GM12878 (cell line): ENCODE results near the gene VLDLR. TPM values are rescaled to one million over a fixed set of nuclear protein-coding genes. Genes with fewer than 3 reads are reported as not detected.

Experiments
- ATAC-seq: fragments of 200-7000 bp; cut with Tn5 transposase; 3 replicates; pipeline ENCODE4 v1.9.1; 2020; ENCODE audit warnings: mild to moderate bottlenecking, moderate library complexity
- BruUV-seq: library from RNA; stranded (reverse); fragments of 400-500 nt; replicated peaks from 2 replicates; lab custom pipeline; 2021; lab: Mats Ljungman, UMichigan
- CTCF ChIA-PET: fragments of 300-600 bp; sonication (Branson Sonifier 250); formaldehyde crosslinking; extraction: SDS; loops from one replicate; lab custom pipeline; 2021; ENCODE audit warnings: inconsistent platforms; lab: Yijun Ruan, JAX
- POLR2A ChIA-PET: fragments of 350-600 bp; formaldehyde crosslinking; extraction: SDS; loops from one replicate; lab custom pipeline; 2021; ENCODE audit warnings: inconsistent platforms; lab: Charles Lee
- RAD21 ChIA-PET: fragments of 300-600 bp; sonication (Branson Sonifier 250); formaldehyde crosslinking; loops from one replicate; lab custom pipeline; 2023; ENCODE audit warnings: antibody characterized with exemption; ENCODE audit not compliant: unreplicated experiment; lab: Charles Lee
- SMC1A ChIA-PET: fragments of 300-600 bp; sonication (Branson Sonifier 250); formaldehyde crosslinking; loops from one replicate; lab custom pipeline; 2023; ENCODE audit not compliant: unreplicated experiment, uncharacterized antibody; lab: Charles Lee
- DNase-seq: peaks from one replicate; pipeline ENCODE4 v3.0.0-alpha.2; 2011; ENCODE audit warnings: low read depth, low spot score
- FAIRE-seq: peaks from 3 replicates; lab custom pipeline; 2011; peaks lifted over from hg19 to GRCh38; lab: Jason Lieb, UNC
- H2AFZ ChIP-seq: 2 replicates; pipeline ENCODE4 v1.6.0; 2011; ENCODE audit warnings: low read depth, low read length, control low read depth; ENCODE audit not compliant: control insufficient read depth
- H3K27ac ChIP-seq: 2 replicates; pipeline ENCODE4 v1.5.1; 2011; ENCODE audit warnings: control low read depth; ENCODE audit not compliant: control insufficient read depth, insufficient read depth
- H3K27me3 ChIP-seq, 2 experiments: replicated peaks in 1 of 2; 2 replicates each; pipeline versions ENCODE4 v1.6.0 to v1.6.1; 2011; ENCODE audit warnings: low read length in 1 of 2; ENCODE audit not compliant: control insufficient read depth in 2 of 2, insufficient read depth in 2 of 2
- H3K36me3 ChIP-seq, 2 experiments: 2 replicates each; pipeline ENCODE4 v1.5.1; 2011; ENCODE audit warnings: low read length in 1 of 2; ENCODE audit not compliant: control insufficient read depth in 2 of 2, insufficient read depth in 2 of 2
- H3K4me1 ChIP-seq: 2 replicates; pipeline ENCODE4 v1.6.1; 2011; ENCODE audit warnings: mild to moderate bottlenecking, low read length, moderate library complexity, mixed read lengths; ENCODE audit not compliant: control insufficient read depth, insufficient read depth
- H3K4me2 ChIP-seq: 2 replicates; pipeline ENCODE4 v1.6.0; 2011; ENCODE audit warnings: control low read depth; ENCODE audit not compliant: control insufficient read depth, insufficient read depth
- H3K4me3 ChIP-seq: fragments of 200-600 bp; sonication (generic); 2 replicates; pipeline ENCODE4 v1.5.1; 2016
- H3K79me2 ChIP-seq: 2 replicates; pipeline ENCODE4 v1.6.0; 2011; ENCODE audit warnings: low read length; ENCODE audit not compliant: control insufficient read depth, insufficient read depth
- H3K9ac ChIP-seq: 2 replicates; pipeline ENCODE4 v1.8.0; 2011; ENCODE audit warnings: low read length, control low read depth, mixed read lengths; ENCODE audit not compliant: control insufficient read depth, insufficient read depth
- H3K9me3 ChIP-seq: replicated peaks from 3 replicates; pipeline ENCODE4 v1.5.1; 2011; ENCODE audit warnings: mild to moderate bottlenecking, low read length; ENCODE audit not compliant: control insufficient read depth, insufficient read depth
- H4K20me1 ChIP-seq: 2 replicates; pipeline ENCODE4 v1.6.0; 2011; ENCODE audit not compliant: control insufficient read depth, insufficient read depth
- ATF7 ChIP-seq: fragments of 450-650 bp; IDR thresholded peaks from 2 replicates; pipeline ENCODE4 v1.6.1; 2016; ENCODE audit warnings: low read depth, mild to moderate bottlenecking
- CHD1 ChIP-seq: IDR thresholded peaks from 2 replicates; pipeline ENCODE4 v1.6.1; 2012; ENCODE audit warnings: low read depth, low read length, improper control_type of control experiment
- EED ChIP-seq: sonication (generic); IDR thresholded peaks from 2 replicates; pipeline ENCODE4 v1.6.1; 2016; ENCODE audit warnings: antibody characterized with exemption, low read depth
- ETV6 ChIP-seq, 2 experiments: fragments of 450-650 bp in 1 of 2; IDR thresholded peaks in 1 of 2; conservative IDR thresholded peaks in 1 of 2; 2 replicates each; pipeline ENCODE4 v1.6.1; 2014; ENCODE audit warnings: antibody characterized with exemption in 1 of 2, borderline replicate concordance in 1 of 2, low read depth in 1 of 2, mild to moderate bottlenecking in 1 of 2, moderate library complexity in 1 of 2
- IKZF2 ChIP-seq, 2 experiments: fragments of 450-650 bp; IDR thresholded peaks; 2 replicates each; pipeline ENCODE4 v1.6.1; 2017; ENCODE audit warnings: mild to moderate bottlenecking in 2 of 2, moderate library complexity in 2 of 2
- IRF4 ChIP-seq: IDR thresholded peaks from 2 replicates; pipeline ENCODE4 v1.6.1; 2011; ENCODE audit warnings: low read depth, low read length
- MEF2B ChIP-seq: fragments of 450-650 bp; IDR thresholded peaks from 2 replicates; pipeline ENCODE4 v1.6.1; 2018; ENCODE audit warnings: mild to moderate bottlenecking, moderate library complexity; ENCODE audit not compliant: partially characterized antibody, poor library complexity, severe bottlenecking
- NRF1 ChIP-seq: conservative IDR thresholded peaks from 2 replicates; pipeline ENCODE4 v1.6.1; 2011; ENCODE audit warnings: mild to moderate bottlenecking, low read depth, low read length, improper control_type of control experiment
- RUNX3 ChIP-seq: IDR thresholded peaks from 2 replicates; pipeline ENCODE4 v1.6.1; 2012; ENCODE audit warnings: low read length, inconsistent platforms
- SPI1 ChIP-seq: IDR thresholded peaks from 2 replicates; pipeline ENCODE4 v1.6.1; 2011; ENCODE audit warnings: low read depth, mild to moderate bottlenecking, low read length, moderate library complexity, borderline replicate concordance; ENCODE audit not compliant: insufficient read depth
- ZNF24 ChIP-seq: fragments of 450-650 bp; IDR thresholded peaks from 2 replicates; pipeline ENCODE4 v1.6.1; 2017; ENCODE audit warnings: antibody characterized with exemption, mild to moderate bottlenecking
- ZNF384 ChIP-seq: IDR thresholded peaks from 2 replicates; pipeline ENCODE4 v1.6.1; 2012; ENCODE audit warnings: low read depth, mild to moderate bottlenecking, low read length, improper control_type of control experiment, borderline replicate concordance
- WGBS: methylation state at CpG from one replicate; pipeline ENCODE4 v1.1.6; 2016; ENCODE audit warnings: low lambda C conversion rate; ENCODE audit not compliant: insufficient replicate concordance, insufficient coverage; ENCODE audit errors: missing lambda C conversion rate; 5-methylcytosine and 5-hydroxymethylcytosine counted together
- in situ Hi-C: fragments of 300-500 bp; cut with MboI; formaldehyde crosslinking; loops from 9 replicates; pipeline ENCODE4 v1.14.3; 2018; ENCODE audit warnings: mixed read lengths
- intact Hi-C: fragments of 100-400 bp; cut with micrococcal nuclease; formaldehyde crosslinking; loops from one replicate; pipeline ENCODE4 v1.14.2; 2022; ENCODE audit not compliant: unreplicated experiment
- polyA plus RNA-seq, 11 experiments: library from polyadenylated mRNA; depleted of rRNA in 4 of 11; unstranded in 6 of 11; stranded (reverse) in 5 of 11; fragments of >200 nt; fragmentation: Nextera tagmentation in 4 of 11; fragmentation: Illumina TruSeq in 1 of 11; extraction: Ambion mirVana in 4 of 11; extraction: Trizol in 1 of 11; gene quantifications; 1 replicate in 1 of 11; 2 replicates in 10 of 11; pipeline versions ENCODE4 v1.2.1 to v1.2.3, GENCODE V29; 2011 to 2016; ENCODE audit warnings: inconsistent platforms in 2 of 11, missing spikeins in 2 of 11, low read depth in 1 of 11
- total RNA-seq, 4 experiments: library from RNA; depleted of rRNA in 3 of 4; stranded (reverse); fragments of >200 nt in 3 of 4; fragmentation: Illumina TruSeq in 1 of 4; extraction: Trizol in 1 of 4; gene quantifications; 2 replicates each; pipeline versions ENCODE4 v1.2.1 to v1.2.3, GENCODE V29; 2013 to 2021
- TF ChIP-seq, protein P1 (sequence below): fragments of 450-650 bp; IDR thresholded peaks from 2 replicates; pipeline ENCODE4 v1.6.1; 2017; ENCODE audit warnings: low read depth, mild to moderate bottlenecking, moderate library complexity
- TF ChIP-seq, protein P2 (sequence below): fragments of 450-650 bp; IDR thresholded peaks from 2 replicates; pipeline ENCODE4 v1.6.1; 2017; ENCODE audit warnings: mild to moderate bottlenecking, moderate library complexity
- TF ChIP-seq, protein P3 (sequence below): IDR thresholded peaks from 2 replicates; pipeline ENCODE4 v1.6.1; 2011; ENCODE audit warnings: low read depth, low read length, improper control_type of control experiment, borderline replicate concordance

VLDLR gene
- total and polyA plus RNA-seq, 10 of the 15 experiments (the other 5 are each of a cell fraction or from before 2014, with no cell fraction given), result 0.14 to 5.9 (median 0.57) TPM

DNA sequence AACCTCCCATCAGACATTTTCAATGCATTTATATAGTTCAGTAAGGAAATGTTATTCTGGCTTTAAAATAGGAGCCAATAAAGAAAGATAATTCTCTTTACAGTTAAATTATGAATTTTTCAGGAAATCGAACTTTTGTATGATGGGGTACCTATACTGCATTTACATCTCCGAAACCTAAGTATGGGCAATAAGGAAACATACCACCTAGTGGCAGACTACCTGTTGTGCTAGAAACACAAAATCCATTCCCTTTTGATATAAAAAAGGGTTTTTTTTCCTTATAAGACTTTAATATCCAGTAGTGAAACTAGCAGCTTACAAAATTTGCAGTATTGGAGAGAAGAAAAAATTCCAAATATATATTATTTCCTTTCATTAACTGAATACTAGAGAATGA, 21.3 kb upstream of the VLDLR start (continued):
- TF ChIP-seq, protein P1, sequence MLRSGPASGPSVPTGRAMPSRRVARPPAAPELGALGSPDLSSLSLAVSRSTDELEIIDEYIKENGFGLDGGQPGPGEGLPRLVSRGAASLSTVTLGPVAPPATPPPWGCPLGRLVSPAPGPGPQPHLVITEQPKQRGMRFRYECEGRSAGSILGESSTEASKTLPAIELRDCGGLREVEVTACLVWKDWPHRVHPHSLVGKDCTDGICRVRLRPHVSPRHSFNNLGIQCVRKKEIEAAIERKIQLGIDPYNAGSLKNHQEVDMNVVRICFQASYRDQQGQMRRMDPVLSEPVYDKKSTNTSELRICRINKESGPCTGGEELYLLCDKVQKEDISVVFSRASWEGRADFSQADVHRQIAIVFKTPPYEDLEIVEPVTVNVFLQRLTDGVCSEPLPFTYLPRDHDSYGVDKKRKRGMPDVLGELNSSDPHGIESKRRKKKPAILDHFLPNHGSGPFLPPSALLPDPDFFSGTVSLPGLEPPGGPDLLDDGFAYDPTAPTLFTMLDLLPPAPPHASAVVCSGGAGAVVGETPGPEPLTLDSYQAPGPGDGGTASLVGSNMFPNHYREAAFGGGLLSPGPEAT, result no peak
- TF ChIP-seq CHD1, result no peak
- TF ChIP-seq IRF4, result no peak
- TF ChIP-seq ETV6 (conservative IDR thresholded peaks at IDR 0.05 in 1 of 2, IDR thresholded peaks at IDR 0.05 in 1 of 2; ENCODE audit: borderline replicate concordance in 1 of 2, low read depth in 1 of 2), result no peak
- TF ChIP-seq ZNF384, result no peak
- no peak for TF ChIP-seq EED

DNA sequence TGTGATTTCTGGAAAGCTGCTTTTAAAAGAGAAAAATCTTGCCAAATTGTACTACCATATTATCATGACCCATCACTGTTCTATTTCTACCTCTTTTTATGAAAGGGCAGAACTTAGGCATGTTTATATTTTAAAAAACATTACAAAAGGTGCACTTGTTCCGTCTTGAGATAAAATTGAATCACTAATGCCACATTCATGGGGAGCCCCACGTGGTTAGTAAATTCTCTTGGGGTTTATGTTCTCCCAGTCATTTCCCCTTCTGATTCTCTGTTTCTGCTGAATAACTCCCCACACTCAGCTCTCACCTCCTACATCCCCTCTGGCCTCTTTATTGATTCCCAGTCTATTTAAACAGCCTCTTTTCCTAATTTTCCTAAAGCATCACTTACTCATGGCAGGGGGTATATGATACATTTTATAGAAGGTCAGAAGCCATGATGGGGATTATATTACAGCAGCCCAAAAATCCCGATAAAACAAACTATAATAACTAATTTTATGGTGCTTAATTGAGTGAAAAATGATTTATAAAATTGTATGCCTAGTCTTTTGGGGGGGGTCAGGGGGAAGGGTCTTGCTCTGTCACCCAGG, 19.7 kb upstream of the VLDLR start:
- 13% methylated on average over 3 of the region's 3 CpGs for WGBS
- Histone ChIP-seq H3K4me1 (no peaks in the 10 kb centered on the region; the same call in 1 of the 2 replicates), H3K9ac (no peak overlapping the region), H3K4me2 (no peak overlapping the region; the same call in 1 of the 2 replicates), H3K27ac (peak overlapping the region; percentile 13), H3K9me3 (no peaks in the 10 kb centered on the region), H3K36me3 (no peaks in the 10 kb centered on the region), H2AFZ (no peak overlapping the region), H3K27me3 (no peaks in the 10 kb centered on the region), H4K20me1 (no peaks in the 10 kb centered on the region), H3K4me3 (no peak overlapping the region), H3K79me2 (no peaks in the 10 kb centered on the region)
- ChIA-PET RAD21 (interaction anchor here (1.2 to 2.4 kb wide), 8 partner anchors 15 to 136 kb away, joined by 3 to 9 read pairs (median 6); no protein-coding TSS in a partner anchor), POLR2A (interaction anchor here (1.4 kb wide), 1 partner anchor 12 kb away, joined by 4 read pairs; no protein-coding TSS in a partner anchor), SMC1A (interaction anchor here (1.4 to 3.0 kb wide), 5 partner anchors 15 to 133 kb away, joined by 3 to 19 read pairs (median 5); no protein-coding TSS in a partner anchor), CTCF (interaction anchor here (0.9 to 1.7 kb wide), 2 partner anchors 10 to 136 kb away, joined by 3 to 6 read pairs; no protein-coding TSS in a partner anchor)
- intact Hi-C loops (loop anchor here (2.0 kb wide), 1 partner anchor 31 kb away; no protein-coding TSS in a partner anchor), in situ Hi-C loops (no loop called here)
- ATAC-seq (peak; percentile 74), FAIRE-seq (no peak), DNase-seq (no peak)
- no TSS peak for BruUV-seq
- peak; percentile 3; the same call in 1 of the 2 replicates for TF ChIP-seq SPI1
- no peak for TF ChIP-seq NRF1
- TF ChIP-seq MEF2B, result peak; percentile 93
- TF ChIP-seq, protein P2, sequence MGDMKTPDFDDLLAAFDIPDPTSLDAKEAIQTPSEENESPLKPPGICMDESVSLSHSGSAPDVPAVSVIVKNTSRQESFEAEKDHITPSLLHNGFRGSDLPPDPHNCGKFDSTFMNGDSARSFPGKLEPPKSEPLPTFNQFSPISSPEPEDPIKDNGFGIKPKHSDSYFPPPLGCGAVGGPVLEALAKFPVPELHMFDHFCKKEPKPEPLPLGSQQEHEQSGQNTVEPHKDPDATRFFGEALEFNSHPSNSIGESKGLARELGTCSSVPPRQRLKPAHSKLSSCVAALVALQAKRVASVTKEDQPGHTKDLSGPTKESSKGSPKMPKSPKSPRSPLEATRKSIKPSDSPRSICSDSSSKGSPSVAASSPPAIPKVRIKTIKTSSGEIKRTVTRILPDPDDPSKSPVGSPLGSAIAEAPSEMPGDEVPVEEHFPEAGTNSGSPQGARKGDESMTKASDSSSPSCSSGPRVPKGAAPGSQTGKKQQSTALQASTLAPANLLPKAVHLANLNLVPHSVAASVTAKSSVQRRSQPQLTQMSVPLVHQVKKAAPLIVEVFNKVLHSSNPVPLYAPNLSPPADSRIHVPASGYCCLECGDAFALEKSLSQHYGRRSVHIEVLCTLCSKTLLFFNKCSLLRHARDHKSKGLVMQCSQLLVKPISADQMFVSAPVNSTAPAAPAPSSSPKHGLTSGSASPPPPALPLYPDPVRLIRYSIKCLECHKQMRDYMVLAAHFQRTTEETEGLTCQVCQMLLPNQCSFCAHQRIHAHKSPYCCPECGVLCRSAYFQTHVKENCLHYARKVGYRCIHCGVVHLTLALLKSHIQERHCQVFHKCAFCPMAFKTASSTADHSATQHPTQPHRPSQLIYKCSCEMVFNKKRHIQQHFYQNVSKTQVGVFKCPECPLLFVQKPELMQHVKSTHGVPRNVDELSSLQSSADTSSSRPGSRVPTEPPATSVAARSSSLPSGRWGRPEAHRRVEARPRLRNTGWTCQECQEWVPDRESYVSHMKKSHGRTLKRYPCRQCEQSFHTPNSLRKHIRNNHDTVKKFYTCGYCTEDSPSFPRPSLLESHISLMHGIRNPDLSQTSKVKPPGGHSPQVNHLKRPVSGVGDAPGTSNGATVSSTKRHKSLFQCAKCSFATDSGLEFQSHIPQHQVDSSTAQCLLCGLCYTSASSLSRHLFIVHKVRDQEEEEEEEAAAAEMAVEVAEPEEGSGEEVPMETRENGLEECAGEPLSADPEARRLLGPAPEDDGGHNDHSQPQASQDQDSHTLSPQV, result 0 out of 2 replicates have a peak, but pooled peaks have one; percentile 21
- TF ChIP-seq RUNX3, result peak; percentile 58
- TF ChIP-seq ZNF24, result peak; percentile 94
- TF ChIP-seq ATF7, result no peak
- peak; percentile 12 to 30; a peak in 2 of 4 replicates for TF ChIP-seq IKZF2 (IDR thresholded peaks at IDR 0.05)
- TF ChIP-seq, protein P3, sequence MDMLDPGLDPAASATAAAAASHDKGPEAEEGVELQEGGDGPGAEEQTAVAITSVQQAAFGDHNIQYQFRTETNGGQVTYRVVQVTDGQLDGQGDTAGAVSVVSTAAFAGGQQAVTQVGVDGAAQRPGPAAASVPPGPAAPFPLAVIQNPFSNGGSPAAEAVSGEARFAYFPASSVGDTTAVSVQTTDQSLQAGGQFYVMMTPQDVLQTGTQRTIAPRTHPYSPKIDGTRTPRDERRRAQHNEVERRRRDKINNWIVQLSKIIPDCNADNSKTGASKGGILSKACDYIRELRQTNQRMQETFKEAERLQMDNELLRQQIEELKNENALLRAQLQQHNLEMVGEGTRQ, result peak; percentile 19; the same call in 1 of the 2 replicates
